LNCaP clone FGC (cell line): ENCODE data around the gene DUSP22.
A peak's percentile ranks its signal among the peaks of the same experiment; 100 is the strongest.
"Not testable (repeated sequence)": the region's sequence is repeated elsewhere in the genome, so short reads cannot be mapped to it uniquely, and the experiment has no call there.

Experiments
- DNase-seq: peaks from one replicate; pipeline ENCODE4 v3.0.0-alpha.2; 2011; ENCODE audit warnings: low read depth
- H3K4me3 ChIP-seq: 2 replicates; pipeline ENCODE4 v1.5.1; 2011; ENCODE audit warnings: mild to moderate bottlenecking, low read depth, low read length, control low read depth
- TF ChIP-seq, protein P1 (sequence below): IDR thresholded peaks from 2 replicates; pipeline ENCODE4 v1.5.1; 2012; ENCODE audit warnings: mild to moderate bottlenecking; ENCODE audit not compliant: control insufficient read depth, insufficient read depth; ENCODE audit errors: extremely low read depth

The DUSP22 gene

DNA sequence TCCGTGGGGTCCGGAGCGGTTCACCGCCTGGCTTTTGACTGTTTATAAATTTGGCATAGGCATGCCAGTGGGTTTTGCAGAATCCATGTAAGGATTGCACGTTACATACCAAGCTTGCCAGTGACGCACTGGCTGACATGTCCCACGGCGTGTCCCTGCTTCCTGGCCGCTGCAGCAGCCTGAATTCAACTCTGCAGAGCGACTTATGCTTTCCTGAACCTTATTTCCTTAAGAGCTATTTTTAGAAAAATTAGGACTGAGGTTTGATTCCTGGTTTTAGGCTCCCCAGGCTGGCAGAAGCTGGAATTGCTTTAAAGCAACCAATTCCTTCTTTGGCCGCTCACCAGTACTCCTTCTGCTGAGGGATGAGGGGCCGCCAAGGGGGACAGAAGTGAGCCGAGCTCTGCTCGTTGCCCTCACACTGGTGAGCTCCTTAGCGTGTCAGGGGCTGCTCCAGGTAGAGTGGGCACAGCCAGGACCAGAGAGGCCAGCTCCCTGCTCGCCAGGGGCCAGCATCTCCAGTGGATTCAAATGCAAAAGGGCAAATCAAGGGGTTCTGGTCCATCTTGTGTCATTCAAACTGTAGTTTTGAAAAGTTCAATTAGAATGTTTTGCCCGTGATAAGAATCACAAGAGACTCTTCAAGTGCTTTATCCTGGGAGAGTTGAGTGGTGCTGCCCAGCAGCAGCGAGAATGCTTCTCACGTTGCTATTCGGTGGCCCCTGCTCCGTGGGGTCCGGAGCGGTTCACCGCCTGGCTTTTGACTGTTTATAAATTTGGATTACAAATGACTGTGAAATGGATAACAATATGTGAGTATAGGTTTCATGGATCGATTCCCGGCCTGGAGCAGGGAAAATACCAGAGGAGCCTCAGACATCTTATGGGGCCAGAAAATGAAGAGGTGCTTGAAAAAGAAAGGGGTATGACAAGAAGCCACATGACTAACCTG, 81.8 kb downstream of the DUSP22 start:
- TF ChIP-seq, protein P1, sequence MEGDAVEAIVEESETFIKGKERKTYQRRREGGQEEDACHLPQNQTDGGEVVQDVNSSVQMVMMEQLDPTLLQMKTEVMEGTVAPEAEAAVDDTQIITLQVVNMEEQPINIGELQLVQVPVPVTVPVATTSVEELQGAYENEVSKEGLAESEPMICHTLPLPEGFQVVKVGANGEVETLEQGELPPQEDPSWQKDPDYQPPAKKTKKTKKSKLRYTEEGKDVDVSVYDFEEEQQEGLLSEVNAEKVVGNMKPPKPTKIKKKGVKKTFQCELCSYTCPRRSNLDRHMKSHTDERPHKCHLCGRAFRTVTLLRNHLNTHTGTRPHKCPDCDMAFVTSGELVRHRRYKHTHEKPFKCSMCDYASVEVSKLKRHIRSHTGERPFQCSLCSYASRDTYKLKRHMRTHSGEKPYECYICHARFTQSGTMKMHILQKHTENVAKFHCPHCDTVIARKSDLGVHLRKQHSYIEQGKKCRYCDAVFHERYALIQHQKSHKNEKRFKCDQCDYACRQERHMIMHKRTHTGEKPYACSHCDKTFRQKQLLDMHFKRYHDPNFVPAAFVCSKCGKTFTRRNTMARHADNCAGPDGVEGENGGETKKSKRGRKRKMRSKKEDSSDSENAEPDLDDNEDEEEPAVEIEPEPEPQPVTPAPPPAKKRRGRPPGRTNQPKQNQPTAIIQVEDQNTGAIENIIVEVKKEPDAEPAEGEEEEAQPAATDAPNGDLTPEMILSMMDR, result peak; percentile 34
- no peak for DNase-seq
- H3K4me3 ChIP-seq, result no peak overlapping the region

DNA sequence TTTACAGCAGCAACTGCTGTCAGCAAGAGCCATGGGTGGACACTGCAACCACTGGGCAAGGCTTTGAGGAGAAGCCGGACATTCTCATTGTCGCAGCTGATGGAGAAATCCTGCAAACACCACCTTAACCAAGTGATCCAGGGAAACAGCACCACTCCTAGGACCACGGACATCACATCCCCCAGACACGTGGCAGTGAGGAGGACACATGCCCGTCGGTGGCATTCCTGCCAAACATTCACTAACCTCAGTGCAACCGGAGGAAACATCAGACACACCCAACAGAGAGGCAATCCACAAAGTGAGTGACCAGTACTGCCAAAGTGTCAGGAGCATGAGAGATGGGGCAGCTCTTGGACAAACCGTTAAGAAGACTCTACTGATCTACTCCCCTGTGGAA, 82.7 kb downstream of the DUSP22 start:
- H3K4me3 ChIP-seq, result no peak overlapping the region
- TF ChIP-seq, protein P1, result no peak
- no peak for DNase-seq

DNA sequence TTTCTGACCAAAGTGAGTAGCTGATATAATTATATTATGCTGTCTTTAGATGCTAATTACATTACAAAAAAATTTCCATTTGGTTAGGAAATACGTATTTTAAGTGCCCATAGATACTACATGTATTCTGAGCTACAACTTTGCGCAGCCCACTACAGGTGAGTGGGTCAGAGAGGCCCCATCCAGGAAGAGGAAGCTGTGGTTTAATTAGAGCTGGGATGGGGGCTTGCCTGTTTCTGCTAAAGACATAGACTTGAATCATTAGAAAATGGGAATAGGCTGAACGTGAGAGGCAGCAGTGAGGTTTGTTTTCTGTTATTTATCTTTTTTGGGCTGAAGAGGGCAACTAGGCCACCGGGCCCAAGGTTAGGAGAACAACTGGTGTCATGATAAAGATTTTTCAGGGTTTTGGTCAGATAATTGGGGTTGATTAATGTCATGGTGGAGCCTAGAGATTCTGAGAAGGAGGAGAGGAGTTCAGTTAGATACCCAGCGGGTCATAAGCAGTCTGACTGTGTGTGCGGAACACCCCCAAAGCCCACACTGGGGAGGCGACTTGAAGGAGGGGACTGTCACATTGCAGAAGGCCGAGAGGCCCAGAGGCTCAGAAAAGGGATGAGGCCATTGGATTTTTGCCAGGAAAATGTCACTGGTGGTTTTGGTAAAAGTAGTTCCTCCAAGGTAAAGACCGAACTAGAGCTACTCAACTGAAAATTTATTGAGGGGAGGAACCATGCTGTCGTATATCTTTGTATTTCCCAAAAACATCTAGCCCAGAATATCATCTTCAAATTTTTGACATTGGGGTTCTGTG, 84.7 kb downstream of the DUSP22 start:
- DNase-seq, result no peak

DNA sequence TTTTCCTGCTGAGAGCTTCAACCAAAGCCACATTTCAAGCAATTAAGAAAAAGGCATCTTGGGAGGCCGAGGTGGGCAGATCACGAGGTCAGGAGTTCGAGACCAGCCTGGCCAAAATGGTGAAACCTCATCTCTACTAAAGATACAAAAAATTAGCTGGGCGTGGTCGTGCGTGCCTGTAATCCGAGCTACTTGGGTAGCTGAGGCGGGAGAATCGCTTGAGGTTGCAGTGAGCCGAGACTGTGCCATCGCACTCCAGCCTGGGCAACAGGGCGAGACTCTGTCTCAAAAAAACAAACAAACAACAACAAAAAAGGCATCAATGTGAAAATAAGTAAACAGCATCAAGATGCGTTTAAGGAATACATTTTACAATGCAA, 85.3 kb downstream of the DUSP22 start:
- DNase-seq, H3K4me3 ChIP-seq: not testable (repeated sequence)

More for the DNA sequence above, 84.7 kb downstream of the DUSP22 start:
- H3K4me3 ChIP-seq, result no peak overlapping the region
- TF ChIP-seq, protein P1, result no peak

DNA sequence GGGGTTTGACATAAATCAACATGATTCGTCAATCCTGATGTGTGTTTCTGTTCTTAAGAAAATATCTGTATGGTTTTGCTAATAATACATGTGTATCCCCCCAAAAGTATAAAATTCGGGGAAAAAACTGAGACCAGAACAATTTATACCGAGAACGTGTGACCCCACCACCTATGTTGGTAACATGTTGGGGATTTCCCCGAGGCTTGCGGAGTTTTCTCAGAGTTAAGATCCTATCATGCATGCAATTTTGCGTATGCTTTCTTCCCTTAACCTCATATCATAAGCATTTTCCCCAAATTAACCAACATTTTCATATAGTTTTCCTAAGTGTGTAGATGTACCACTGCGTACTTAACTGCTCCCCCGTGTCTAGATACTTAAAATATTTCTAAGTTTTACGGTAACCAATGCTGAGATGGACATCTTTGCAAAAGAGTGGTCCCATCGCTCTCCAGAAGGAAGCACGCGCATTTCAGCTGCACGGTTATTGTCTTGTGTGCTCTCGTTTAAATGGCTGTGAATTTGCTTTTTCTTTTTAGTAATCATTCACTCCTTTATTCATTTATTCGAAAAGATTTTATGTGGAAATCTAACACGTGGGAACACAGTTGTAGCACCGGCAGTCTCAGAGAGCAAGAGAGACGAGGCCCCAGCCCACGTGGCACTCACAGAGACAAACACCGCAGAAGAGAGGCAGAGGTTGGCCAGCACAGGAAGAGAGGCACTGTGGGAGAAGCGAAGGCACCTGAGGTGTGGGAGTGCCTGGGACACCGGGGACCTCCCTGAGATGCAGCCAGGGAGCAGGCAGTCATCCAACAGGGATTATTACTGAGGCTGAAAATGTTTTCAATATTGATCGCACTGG, 86.0 kb downstream of the DUSP22 start:
- TF ChIP-seq, protein P1, result no peak
- no peak for DNase-seq

DNA sequence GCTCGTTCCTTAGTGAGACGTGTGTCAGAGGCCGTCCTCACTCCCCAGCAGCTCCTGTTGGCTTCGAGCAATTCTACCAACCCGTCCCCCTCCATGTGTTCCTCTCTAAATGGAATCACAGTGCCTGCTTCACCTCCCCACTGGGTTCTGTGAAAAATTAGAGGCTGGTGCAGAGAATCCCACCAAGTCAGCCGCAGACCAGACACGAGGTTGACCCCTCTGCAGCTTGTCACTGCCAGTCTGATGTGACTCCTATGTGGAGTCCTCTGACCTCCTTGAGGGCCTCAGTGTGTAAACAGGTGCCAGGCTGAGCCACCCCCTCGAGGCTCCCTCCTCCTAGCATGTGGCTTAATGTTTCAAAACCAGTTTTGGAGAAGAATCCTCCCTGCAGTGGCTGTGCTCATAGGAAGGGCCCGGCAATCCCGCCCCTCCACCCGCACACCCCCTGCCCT, 86.7 kb downstream of the DUSP22 start:
- TF ChIP-seq, protein P1, result no peak
- DNase-seq, result no peak
- no peak overlapping the region for H3K4me3 ChIP-seq

More for the DNA sequence above, 86.0 kb downstream of the DUSP22 start:
- no peak overlapping the region for H3K4me3 ChIP-seq
